Smooth muscle cell (in vitro differentiated cells): ENCODE results near the gene SC5D. TPM values are rescaled to one million over a fixed set of nuclear protein-coding genes. Genes with fewer than 3 reads are reported as not detected.

ENCODE experiments used
- DNase-seq: peaks from one replicate; lab custom pipeline; 2025; ENCODE audit not compliant: unreplicated experiment; lab: John Stamatoyannopoulos, UW
- H2AFZ ChIP-seq: fragments of 200-600 bp; sonication (generic); 2 replicates; pipeline ENCODE4 v1.6.0; 2016; ENCODE audit warnings: antibody characterized with exemption, low read depth, mild to moderate bottlenecking
- H3F3A ChIP-seq: fragments of 200-600 bp; sonication (generic); 2 replicates; pipeline ENCODE4 v1.6.0; 2017; ENCODE audit warnings: antibody characterized with exemption, low read depth
- H3K27ac ChIP-seq: fragments of 200-600 bp; sonication (generic); 2 replicates; pipeline ENCODE4 v1.5.1; 2016; ENCODE audit warnings: low read depth, mild to moderate bottlenecking
- H3K27me3 ChIP-seq: fragments of 200-600 bp; sonication (generic); 2 replicates; pipeline ENCODE4 v1.6.1; 2016; ENCODE audit warnings: low read depth, mild to moderate bottlenecking
- H3K36me3 ChIP-seq: fragments of 200-600 bp; sonication (generic); 2 replicates; pipeline ENCODE4 v1.5.1; 2016; ENCODE audit warnings: low read depth
- H3K4me1 ChIP-seq: fragments of 200-600 bp; sonication (generic); 2 replicates; pipeline ENCODE4 v1.5.1; 2016; ENCODE audit warnings: low read depth
- H3K4me2 ChIP-seq: fragments of 200-600 bp; sonication (generic); 2 replicates; pipeline ENCODE4 v1.6.0; 2016; ENCODE audit warnings: mild to moderate bottlenecking
- H3K4me3 ChIP-seq: fragments of 200-600 bp; sonication (generic); 2 replicates; pipeline ENCODE4 v1.5.1; 2016; ENCODE audit warnings: mild to moderate bottlenecking
- H3K79me2 ChIP-seq: fragments of 200-600 bp; sonication (generic); 2 replicates; pipeline ENCODE4 v1.6.0; 2016; ENCODE audit warnings: low read depth, mild to moderate bottlenecking
- H3K9ac ChIP-seq: fragments of 200-600 bp; sonication (generic); 2 replicates; pipeline ENCODE4 v1.6.0; 2016; ENCODE audit warnings: low read depth
- H3K9me3 ChIP-seq: fragments of 200-600 bp; sonication (generic); replicated peaks from 2 replicates; pipeline ENCODE4 v1.5.1; 2016; ENCODE audit warnings: low read depth
- H4K20me1 ChIP-seq: fragments of 200-600 bp; sonication (generic); 2 replicates; pipeline ENCODE4 v1.6.0; 2016; ENCODE audit warnings: low read depth
- WGBS: methylation state at CpG from one replicate; pipeline ENCODE4 v1.1.7; 2016; ENCODE audit warnings: low lambda C conversion rate; 5-methylcytosine and 5-hydroxymethylcytosine counted together
- polyA plus RNA-seq: library from polyadenylated mRNA; unstranded; fragments of >200 nt; fragmentation: Nextera tagmentation; extraction: Ambion mirVana; gene quantifications from 2 replicates; pipeline ENCODE4 v1.2.1, GENCODE V29; 2016
- total RNA-seq: library from RNA; depleted of rRNA; stranded (reverse); fragments of >200 nt; gene quantifications from 2 replicates; pipeline ENCODE4 v1.2.3, GENCODE V29; 2014
- TF ChIP-seq, protein P1 (sequence below): fragments of 200-600 bp; sonication (generic); IDR thresholded peaks from 2 replicates; pipeline ENCODE4 v1.5.1; 2017; ENCODE audit warnings: borderline replicate concordance, mild to moderate bottlenecking, antibody characterized with exemption; ENCODE audit not compliant: insufficient read depth, poor library complexity, severe bottlenecking

The SC5D gene
- total and polyA plus RNA-seq, 2 experiments from 2014 or later = 59.5 to 138 TPM

DNA sequence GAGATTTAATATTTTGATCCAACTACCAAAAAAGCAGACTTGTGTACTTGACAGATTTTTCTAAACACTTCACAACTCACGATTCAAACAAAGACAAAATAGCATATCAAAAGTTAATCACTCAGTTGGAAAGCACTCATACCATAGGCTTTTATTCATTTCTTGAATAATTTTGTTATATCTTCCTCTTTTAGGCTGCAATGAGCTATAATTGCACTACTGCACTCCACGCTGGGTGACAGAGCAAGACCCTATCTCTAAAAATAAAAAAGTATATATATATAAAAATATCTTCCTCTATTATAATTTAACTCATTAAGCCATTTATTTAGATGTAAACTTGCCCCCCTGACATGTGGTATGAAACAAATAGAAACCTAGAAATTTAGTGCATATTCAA lies 19.9 kb downstream of the SC5D start:
- Histone ChIP-seq H3K27ac (no peak overlapping the region), H3K9me3 (no peaks in the 10 kb centered on the region), H3K4me2 (no peak overlapping the region), H3K79me2 (no peaks in the 10 kb centered on the region), H3K9ac (no peak overlapping the region), H3K27me3 (no peaks in the 10 kb centered on the region), H3K4me1 (no peaks in the 10 kb centered on the region), H2AFZ (no peak overlapping the region), H4K20me1 (no peaks in the 10 kb centered on the region), H3K36me3 (peaks cover under 1% of the 10 kb centered on the region), H3F3A (no peaks in the 10 kb centered on the region), H3K4me3 (no peak overlapping the region)
- 94% methylated on average over 2 of the region's 2 CpGs for WGBS
- DNase-seq = no peak
- TF ChIP-seq, protein P1, sequence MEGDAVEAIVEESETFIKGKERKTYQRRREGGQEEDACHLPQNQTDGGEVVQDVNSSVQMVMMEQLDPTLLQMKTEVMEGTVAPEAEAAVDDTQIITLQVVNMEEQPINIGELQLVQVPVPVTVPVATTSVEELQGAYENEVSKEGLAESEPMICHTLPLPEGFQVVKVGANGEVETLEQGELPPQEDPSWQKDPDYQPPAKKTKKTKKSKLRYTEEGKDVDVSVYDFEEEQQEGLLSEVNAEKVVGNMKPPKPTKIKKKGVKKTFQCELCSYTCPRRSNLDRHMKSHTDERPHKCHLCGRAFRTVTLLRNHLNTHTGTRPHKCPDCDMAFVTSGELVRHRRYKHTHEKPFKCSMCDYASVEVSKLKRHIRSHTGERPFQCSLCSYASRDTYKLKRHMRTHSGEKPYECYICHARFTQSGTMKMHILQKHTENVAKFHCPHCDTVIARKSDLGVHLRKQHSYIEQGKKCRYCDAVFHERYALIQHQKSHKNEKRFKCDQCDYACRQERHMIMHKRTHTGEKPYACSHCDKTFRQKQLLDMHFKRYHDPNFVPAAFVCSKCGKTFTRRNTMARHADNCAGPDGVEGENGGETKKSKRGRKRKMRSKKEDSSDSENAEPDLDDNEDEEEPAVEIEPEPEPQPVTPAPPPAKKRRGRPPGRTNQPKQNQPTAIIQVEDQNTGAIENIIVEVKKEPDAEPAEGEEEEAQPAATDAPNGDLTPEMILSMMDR = no peak

DNA sequence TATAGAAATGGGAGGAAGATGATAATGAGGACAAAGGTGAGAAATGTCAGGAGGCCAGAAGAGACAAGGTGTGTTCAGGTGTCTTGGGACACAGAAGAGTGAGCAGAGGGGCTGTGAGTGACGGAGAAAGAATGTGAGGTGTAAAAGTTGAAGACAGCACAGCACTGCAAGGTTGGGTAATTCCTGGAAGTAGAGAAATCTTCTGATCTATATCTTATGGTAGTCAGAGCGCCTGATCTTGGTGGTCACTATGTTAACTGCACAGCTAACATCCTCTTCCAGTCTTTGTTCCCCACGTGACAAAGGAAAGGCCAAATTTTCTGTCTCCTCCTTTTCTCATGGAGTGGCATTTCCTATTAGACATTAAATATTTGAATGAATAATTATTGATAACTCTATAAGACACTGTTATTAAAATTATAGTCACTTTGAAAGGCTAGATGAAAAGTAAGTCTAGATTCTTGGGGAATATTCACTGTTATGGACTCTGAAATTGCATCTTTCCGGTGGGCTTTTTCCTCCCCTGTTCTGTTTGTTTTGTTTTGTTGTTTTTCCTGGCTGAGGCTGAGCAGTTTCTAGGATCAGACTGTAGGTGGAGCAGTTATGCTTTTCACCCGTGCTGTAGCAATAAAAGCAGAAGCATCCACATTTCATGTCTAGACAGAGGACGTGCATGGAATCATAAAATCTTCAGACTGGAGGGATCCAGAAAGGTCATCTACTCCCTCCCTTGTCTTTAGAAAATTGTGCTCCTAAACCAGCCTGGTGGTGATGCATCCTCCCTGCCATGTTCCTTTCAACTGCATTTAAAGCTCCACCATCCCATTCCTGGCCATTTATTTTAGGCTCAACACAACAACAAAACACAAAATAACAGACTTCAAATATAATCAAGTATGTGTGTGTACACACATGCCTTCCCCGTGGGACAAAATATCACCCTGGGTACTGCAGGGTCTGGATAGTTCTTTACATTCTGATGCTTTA lies 26.6 kb downstream of the SC5D start:
- no peak overlapping the region for H3K4me2 ChIP-seq
- H3K4me3 ChIP-seq = no peak overlapping the region
- peak overlapping the region; percentile 28 for H2AFZ ChIP-seq
- no peaks in the 10 kb centered on the region for H3K79me2 ChIP-seq
- H3K27me3 ChIP-seq = no peaks in the 10 kb centered on the region
- WGBS = 39% methylated on average over 7 of the region's 7 CpGs
- H3K36me3 ChIP-seq = no peaks in the 10 kb centered on the region
- no peak for DNase-seq
- H3K27ac ChIP-seq = no peak overlapping the region
- H4K20me1 ChIP-seq = no peaks in the 10 kb centered on the region
- no peaks in the 10 kb centered on the region for H3F3A ChIP-seq
- peaks cover 6% of the 10 kb centered on the region for H3K4me1 ChIP-seq
- TF ChIP-seq, protein P1 = peak; percentile 77
- H3K9ac ChIP-seq = no peak overlapping the region
- no peaks in the 10 kb centered on the region for H3K9me3 ChIP-seq

DNA sequence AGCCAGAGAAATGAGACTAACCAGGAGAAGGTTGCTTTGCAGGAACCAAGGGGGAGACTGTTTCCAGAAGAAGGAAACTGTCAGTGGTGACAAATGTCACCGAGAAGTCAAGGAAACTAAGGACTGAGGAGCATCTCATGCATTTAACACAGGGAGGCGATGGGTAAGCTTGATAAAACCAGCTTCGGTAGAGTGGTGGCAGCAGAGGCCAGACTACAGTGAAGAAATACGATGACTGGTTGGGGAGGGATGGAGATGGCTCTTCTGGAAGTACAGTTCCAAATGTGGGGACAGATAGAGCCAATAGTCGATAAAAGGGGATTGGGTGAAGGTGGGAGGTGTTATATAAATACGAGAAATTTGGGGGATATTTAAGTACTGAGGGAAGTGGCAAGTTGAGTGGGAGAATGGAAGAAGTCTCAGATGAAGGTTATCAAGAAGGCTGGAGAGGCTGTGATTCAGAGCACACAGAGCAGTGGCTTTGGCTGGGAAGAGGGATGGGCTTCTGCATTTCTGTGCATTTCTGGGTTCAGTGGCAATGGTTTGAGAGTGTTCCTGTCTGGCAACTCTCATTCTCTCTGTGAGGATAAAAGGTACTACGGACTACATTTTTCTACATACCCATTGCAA lies 29.2 kb downstream of the SC5D start:
- no peak overlapping the region for H2AFZ ChIP-seq
- no peak overlapping the region for H3K4me3 ChIP-seq
- TF ChIP-seq, protein P1 = no peak
- no peaks in the 10 kb centered on the region for H3F3A ChIP-seq
- H3K9ac ChIP-seq = no peak overlapping the region
- no peaks in the 10 kb centered on the region for H3K9me3 ChIP-seq
- H3K4me2 ChIP-seq = no peak overlapping the region
- 56% methylated on average over 7 of the region's 7 CpGs for WGBS
- H4K20me1 ChIP-seq = no peaks in the 10 kb centered on the region
- no peaks in the 10 kb centered on the region for H3K79me2 ChIP-seq
- no peaks in the 10 kb centered on the region for H3K36me3 ChIP-seq
- peaks cover 5% of the 10 kb centered on the region for H3K27me3 ChIP-seq
- DNase-seq = no peak
- no peak overlapping the region for H3K27ac ChIP-seq
- H3K4me1 ChIP-seq = peaks cover 6% of the 10 kb centered on the region
